Stimulated activated CD4-positive, alpha-beta T cell treated with anti-CD3 and anti-CD28 coated beads, Interleukin-12 subunit alpha, Interleukin-12 subunit beta, amount 100 ng/mL, for 48 hours (primary cell): Measurements from ENCODE around the gene TMEM132A.

Experiments used
- DNase-seq, 3 donors: peaks; one replicate each; pipeline ENCODE4 v3.0.0-alpha.2; 2020; ENCODE audit warnings: low read depth in 2 of 3, low spot score in 1 of 3

TMEM132A gene

GRCh38 chr11:60935676-60936442 lies 11.6 kb downstream of the TMEM132A start:
- DNase-seq = no peak

DNA sequence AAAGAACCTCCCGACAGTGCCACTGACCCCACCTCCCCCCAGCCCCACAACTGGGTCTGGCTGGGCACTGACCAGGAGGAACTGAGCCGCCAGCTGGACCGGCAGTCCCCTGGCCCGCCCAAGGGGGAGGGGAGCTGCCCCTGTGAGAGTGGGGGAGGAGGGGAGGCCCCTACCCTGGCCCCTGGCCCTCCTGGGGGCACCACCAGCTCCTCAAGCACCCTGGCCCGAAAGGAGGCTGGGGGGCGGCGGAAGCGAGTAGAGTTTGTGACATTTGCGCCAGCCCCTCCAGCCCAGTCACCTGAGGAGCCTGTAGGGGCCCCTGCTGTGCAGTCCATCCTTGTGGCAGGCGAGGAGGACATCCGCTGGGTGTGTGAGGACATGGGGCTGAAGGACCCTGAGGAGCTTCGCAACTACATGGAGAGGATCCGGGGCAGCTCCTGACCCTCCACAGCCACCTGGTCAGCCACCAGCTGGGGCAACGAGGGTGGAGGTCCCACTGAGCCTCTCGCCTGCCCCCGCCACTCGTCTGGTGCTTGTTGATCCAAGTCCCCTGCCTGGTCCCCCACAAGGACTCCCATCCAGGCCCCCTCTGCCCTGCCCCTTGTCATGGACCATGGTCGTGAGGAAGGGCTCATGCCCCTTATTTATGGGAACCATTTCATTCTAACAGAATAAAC lies 12.3 kb downstream of the TMEM132A start:
- DNase-seq = no peak

GRCh38 chr11:60937144-60937527 lies 12.9 kb downstream of the TMEM132A start:
- DNase-seq = no peak

DNA sequence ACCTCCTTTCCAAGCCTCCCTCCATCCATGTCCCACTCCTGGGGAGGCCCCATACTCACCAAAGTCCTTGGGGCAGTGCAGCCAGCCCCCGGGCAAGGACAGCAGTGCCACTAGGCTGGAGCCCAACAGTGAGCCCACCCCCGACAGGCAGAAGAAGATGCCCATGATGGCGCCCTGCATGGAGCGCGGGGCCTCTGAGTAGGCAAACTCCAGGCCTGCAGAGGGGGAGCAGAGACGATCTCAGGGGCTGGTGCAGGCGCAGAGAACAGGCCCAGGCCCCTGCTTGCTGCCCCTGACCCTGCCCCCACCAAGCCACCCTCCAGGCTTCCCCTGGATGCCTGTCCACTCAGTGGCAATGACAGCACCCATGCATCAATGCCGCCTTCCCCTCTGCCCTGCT lies 13.6 kb downstream of the TMEM132A start:
- DNase-seq = no peak

- DNase-seq = no peak
Measured at GRCh38 chr11:60938500-60938899, 14.2 kb downstream of the TMEM132A start.

GRCh38 chr11:60939301-60939700 lies 15.0 kb downstream of the TMEM132A start:
- no peak for DNase-seq

GRCh38 chr11:60939855-60940254 lies 15.6 kb downstream of the TMEM132A start:
- no peak for DNase-seq

- DNase-seq = no peak
Measured at GRCh38 chr11:60941371-60942119, 17.3 kb downstream of the TMEM132A start.

DNA sequence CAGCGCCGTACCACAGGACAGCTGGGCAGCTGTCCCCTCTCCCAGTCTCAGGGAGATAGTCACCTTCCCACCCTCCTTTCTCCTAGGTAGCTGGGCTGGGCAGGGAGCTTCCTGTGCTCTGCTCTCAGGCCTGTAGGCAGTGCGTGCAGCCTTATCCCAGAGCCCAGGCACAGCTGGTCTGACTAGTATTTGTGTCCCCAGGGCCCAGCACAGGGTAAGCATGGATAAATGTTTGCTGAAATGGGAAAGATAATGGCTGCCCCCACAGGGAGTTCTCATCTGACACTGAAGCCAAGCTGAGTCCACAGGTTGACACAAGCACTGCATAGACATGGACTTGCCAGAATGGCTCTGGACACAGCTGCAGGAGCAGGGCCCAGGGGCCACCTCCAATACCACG lies 18.0 kb downstream of the TMEM132A start:
- DNase-seq = no peak

DNA sequence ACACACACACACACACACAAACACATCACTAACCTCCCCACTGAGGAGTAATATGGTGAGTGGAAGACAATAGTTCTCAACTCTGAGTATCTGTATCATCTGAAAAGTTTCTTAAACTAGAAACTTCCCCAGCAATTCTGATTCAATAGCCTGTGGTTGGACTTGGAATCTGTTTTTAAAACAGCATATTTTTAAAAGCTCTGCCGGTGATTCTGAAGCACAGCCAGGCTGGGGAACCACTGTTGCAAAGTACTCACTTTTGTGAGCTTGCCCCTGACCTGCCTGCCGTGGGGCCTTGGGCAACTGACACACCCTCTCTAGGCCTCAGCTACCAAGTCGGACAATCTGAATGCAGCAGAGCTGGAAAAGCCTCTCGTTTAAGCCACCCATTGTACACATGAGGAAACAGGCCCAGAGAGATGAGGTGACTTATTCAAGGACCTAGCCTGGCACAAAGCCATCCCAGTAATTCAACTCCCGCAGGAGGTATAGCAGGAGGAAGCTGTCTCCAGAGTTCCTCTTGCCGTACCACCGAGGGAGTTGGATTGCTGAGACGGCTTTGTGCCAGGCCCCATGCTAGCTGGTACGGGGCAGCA lies 18.8 kb downstream of the TMEM132A start:
- no peak for DNase-seq

DNA sequence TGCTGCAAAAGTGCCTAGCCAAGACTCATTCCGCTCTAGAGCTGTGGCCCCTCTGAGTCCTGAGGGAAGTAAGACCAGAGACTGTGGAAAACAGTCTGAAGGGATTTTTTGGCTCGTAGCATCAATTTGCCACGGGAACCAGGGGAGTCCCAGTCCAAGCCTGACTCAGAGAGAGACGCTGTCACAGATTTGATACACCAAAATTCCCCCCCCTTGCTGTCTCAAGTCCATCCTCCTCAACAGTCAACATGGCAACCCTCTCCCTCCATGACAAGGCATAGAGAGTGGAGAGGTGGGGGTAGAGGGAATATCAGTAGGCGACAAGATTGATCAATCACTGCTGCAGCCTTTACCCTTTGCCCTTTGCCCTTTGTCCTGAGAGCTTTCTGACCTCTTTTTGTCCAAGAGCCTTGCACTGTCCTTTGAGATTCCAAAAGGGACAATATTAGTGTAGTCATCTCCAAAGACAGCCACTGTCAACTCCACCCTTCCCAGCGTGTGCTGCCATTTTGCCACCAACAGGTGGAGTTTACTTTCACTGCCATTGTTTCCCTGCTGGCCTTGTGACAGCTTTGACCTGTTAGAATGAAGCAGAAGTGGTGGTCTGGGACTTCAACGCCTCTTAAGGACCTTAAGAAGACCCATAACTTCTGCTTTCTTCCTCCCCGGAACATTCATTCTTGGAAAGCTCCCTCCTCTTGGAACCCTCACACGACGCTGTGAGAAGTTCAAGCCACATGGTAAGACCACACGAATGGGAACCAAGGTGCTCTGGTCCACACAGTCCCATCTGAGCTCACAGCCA lies 20.4 kb downstream of the TMEM132A start:
- no peak for DNase-seq

- no peak for DNase-seq
Measured at GRCh38 chr11:60945295-60945667, 21.0 kb downstream of the TMEM132A start.

- DNase-seq = no peak
Measured at GRCh38 chr11:60946601-60947264, 22.5 kb downstream of the TMEM132A start.

DNA sequence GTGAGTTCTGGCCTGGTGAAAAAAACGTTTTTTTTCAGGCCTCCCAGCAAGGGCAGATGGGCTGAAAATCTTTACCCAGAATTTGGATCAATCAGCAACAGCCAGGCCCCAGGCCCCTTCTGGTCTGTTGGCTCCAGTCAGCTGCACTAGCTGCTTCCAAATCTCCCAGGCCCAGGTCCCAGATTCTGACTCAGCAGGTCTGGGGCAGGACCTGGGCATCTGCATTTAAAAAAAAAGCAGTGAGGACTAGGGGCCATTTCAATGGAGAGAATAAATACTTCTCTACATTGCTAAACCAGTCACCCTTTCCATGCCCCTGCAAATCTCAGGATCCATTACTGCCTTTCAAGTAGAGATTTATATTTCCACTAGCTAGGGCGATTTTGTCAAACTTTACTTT lies 23.4 kb downstream of the TMEM132A start:
- DNase-seq = no peak

GRCh38 chr11:60948250-60948649 lies 24.0 kb downstream of the TMEM132A start:
- DNase-seq = no peak

GRCh38 chr11:60950024-60950423 lies 25.8 kb downstream of the TMEM132A start:
- no peak for DNase-seq

DNA sequence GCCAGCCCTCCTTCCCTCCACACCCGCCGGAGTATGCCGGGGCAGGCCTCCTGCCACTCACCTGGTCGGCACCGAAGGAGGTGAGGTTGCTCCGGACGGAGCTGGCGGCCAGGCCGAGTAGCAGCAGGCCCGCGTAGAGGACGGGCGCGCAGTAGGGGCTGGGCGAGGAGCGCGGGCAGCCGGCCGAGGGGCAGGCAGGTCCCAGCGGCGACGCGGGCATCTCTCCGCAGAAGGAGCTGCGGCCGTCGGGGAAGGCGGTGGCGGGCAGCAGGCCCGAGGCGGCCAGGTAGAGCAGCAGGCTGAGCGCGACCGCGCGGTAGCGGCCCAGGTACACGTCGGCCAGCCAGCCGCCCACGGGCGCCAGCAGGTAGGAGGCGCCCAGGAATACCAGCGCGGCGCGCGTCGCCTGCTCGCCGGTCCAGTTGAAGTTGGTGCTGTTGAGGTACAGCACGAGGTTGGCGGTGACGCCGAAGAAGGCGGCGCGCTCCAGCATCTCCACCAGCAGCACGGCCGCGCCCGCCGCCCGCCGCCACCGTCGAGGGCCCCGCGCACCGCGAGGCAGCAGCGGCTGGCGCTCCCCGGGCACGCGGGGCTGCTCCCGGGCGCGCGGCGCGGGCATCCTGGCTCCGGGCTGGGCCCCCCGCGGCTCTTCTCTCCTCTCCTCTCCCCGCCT lies 26.8 kb downstream of the TMEM132A start:
- no peak for DNase-seq

DNA sequence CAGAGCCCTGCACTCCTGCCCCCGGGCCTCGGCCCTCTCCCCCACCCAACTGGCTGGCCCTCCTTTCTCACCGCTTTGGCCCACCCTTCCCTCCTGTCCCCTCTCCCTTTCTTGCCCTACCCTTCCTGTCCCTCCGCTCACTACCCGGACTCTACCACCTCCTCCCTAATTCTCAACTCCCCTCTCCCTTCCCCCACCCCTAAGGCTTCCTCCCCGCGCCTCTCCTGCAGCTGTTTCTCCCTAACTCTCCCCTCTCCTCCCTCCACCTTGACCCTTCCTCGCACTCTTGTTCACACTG lies 27.3 kb downstream of the TMEM132A start:
- no peak for DNase-seq

GRCh38 chr11:60951904-60952741 lies 27.9 kb downstream of the TMEM132A start, which contains the start of gene SLC15A3:
Gene SLC15A3, minus strand, starts transcription at chr11:60952176. Its CDS starts 625 bp downstream, at chr11:60951551.
- DNase-seq = no peak
